ENCODE data around the gene PBX2.
A peak's percentile ranks its signal among the peaks of the same experiment; 100 is the strongest.
"Not testable (repeated sequence)": the region's sequence is repeated elsewhere in the genome, so short reads cannot be mapped to it uniquely, and the experiment has no call there.

Gene PBX2

DNA sequence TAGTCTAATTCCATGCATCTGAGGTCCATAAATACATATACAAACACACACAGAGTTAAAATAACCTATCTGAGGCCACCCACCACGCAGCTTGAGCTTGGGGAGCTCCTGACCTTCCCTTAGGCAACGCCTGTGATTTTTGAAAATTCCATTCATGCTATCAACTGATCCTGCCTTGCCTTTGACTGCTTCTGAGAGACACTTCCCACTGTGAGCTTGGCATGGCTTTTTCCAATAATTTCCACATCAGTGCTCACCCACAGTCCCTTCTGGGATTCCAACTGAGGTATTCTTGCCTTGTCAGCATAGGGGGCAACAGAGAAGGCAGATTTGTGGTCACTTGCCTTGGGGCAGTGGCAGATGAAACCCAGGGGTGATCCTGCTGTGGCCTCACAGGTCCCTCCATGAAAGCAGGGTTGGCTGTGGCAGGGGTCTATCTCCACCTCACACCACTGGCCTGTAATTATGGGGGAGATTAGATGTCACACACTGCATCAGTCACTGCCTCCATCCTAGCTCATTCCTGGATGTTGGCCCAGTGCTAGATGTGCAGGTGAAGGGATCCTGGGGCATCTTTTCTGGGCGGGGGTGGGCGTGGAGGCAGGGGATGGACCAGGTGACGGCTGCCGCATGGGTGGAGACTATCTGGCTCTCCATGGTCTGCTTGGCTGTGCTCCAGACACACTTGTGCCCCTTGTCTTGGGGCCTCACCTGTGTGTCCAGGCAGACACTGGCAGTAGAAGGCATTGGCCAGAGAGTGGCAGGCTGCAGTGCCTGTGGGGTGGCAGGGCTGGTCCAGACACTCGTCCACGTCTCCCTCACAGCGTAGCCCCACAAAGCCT lies 13.6 kb upstream of the PBX2 start:
- DNase-seq (ENCODE audit: low spot score): no peak

DNA sequence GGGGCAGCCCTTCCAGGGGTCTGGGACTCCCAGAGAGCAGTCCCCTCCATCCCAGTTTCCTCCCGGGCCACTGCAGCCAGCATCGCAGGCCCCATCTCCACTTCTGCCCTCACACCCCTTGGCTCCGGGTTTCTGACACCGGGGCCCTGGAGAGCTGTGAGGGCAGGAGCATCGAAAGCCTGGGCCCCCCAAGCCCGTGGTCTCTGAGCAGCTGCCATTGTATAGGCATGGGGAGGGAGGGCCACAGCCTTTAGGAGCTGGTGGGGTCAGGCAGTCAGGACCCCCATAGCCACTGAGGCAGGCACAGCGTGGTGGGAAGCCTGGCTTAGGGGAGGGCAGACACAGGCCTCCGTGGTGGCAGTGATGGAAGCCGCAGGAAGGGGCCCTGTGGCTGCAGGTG lies 12.2 kb upstream of the PBX2 start:
- no peak for DNase-seq (ENCODE audit: low spot score)

DNA sequence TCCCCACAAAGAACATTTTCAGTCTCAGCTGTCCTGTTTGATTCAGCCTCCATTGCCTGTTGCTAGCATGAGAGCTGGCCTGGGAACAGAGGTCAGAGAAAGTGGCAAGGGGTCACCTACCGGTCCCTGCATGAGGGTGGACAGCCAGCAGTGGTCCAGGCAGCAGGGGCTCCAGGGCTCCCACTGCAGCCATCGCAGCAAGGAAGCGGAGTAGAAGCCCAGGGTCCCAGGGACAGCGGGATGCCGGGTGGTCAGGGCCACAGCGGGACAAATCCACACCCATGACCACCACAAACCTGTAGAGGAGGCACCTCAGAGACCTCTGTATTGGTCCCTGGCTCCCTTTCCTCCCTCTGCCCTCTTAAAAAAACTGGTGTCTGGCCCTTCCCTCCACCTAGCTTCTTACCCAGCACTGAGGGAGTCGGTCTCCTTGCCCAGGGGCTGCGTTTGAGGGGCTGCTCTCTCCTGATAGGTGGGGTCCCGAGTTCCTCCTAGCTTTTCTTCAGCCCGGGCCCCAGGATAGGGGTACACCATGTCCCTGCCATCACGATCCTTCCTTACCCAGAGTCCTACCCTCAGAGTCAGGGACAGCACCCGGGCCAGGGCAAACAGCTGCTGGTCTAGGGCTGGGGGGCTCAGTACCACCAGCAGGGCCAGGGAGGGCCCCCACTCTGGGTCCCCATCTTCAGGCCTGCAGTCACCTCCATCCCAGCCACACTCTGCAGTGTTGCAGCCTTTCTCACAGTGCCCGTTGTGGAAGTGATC lies 10.9 kb upstream of the PBX2 start:
- no peak for DNase-seq (ENCODE audit: low spot score)

DNA sequence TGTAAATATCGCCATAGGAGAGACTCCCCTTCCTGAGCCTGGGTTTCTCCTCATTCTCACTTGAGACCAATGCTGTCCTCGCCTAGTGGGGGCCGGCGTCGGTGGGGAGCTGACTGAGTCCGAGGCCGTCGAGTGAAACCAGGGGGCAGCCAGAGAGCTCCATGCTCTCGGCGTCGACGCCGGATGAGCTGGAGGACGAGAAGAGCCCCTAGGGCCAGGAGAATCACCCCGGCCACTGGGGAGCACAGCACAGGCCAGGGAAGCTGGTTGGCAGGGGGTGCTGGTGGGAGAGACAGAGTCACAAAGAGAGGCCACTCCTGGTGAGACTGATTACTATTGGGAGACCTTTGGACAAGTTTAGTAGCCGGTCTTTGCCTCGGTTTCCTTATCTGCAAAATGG lies 8.9 kb upstream of the PBX2 start:
- DNase-seq (ENCODE audit: low spot score): no peak

DNA sequence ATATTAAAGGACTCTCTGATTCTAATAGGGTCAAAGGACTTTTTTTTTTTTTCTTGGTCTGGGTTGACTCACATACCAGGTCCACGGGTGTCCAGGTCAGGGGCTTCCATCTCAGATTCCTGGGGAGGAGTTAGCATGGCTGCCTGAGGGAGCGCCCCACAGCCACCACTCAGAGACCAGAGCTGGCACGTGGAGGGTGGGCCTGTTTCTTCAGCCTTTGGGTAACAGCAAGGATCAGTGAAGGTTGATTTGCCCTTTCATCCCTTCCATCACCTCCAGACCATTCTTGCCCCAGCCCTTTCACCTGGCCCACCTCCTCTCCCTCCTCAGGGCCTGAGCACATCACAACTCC lies 8.3 kb upstream of the PBX2 start:
- no peak for DNase-seq (ENCODE audit: low spot score)

DNA sequence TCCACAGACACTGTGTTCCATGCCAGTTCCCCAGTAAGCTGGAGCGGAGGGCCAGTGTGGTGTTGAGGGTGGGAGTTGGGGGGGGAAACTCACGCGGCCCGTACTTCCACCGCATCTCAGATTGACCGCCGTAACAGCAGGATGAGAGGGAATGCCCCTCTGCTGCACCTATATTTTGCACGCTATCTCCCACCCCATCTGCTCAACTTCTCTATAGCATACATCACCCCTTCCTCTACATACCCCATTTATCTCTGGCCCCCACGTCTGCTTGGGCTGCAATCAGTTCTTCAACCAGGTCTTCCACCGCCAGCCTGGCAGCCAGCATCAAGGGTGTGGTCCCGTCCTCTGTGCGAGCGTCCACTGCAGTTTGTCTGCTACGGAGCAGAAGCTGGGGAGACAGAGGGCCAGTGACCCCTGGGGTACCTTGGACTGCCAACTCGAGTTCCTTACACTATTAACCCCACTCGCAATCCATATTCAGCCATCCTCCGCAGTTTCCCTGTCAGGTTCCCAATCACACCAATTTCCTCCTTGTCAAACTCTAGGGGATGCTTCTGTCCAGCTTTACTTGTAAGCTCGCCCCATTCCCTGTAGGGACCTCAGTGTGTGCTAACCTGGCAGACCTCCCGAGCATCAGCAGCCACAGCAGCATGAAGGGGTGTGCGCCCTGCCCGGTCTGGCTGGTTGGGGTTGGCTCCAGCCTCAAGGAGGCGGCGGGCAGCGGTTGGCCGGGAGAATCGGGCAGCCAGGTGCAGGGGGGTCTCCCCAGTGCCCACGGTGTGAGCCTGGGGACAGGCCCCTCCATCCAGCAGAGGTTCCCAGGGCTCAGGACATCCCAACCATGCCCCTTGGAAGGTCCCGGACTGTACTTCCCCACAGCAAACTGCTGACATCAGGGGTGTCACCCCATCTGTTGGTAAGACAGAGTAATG lies 6.9 kb upstream of the PBX2 start:
- no peak for DNase-seq (ENCODE audit: low spot score)

DNA sequence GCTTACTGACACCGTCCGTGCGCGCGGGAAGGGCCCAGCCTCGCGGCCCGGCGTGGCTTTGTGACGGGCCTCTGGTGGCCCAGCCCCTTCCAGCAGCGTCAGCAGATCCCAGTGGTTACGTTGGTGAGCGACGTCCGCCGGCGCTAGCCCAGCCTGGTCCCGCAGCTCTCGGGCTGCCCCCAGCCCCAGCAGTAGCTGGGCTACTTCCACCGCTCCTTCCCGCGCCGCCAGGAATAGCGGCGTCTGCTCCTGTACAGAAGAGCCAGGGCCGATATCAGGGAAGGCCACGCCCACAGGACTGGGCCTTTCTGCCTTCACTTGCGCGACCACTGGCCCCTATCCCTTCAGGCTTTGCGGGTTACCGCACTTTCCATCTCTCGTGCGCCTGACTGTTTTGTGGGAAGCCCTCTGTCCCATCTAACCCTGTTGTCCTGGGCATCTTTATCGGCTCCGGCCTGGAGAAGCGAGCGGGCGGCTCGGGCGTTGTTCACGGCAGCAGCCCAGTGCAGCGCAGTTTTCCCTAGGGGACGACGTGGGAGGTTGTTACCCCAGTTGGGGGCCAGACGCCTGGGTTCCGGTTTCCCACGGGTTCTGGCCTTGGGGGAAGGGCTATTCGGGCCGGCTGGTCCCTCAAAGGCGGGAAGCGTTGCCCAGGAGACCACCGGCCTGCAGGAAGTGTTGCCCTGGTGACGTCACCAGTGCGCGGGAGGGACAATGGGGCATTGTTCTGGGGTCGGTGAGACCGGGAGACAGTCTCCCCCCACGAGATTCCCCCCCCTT lies 6.1 kb upstream of the PBX2 start:
- peak; percentile 72 for DNase-seq (ENCODE audit: low spot score)

DNA sequence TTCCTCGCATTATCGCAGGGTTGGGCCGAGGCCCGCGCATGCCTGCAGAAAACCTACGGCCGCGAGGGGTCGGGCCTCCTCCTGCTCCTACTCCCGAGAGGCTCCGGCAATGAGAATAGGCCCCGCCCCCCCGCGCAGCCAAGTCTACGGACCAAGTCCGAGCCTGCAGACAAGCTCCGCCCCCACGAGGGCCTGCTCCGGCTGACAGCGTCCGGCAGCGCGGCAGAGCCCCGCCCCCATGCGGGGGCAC lies 5.6 kb upstream of the PBX2 start:
- peak; percentile 96 for DNase-seq (ENCODE audit: low spot score)

DNA sequence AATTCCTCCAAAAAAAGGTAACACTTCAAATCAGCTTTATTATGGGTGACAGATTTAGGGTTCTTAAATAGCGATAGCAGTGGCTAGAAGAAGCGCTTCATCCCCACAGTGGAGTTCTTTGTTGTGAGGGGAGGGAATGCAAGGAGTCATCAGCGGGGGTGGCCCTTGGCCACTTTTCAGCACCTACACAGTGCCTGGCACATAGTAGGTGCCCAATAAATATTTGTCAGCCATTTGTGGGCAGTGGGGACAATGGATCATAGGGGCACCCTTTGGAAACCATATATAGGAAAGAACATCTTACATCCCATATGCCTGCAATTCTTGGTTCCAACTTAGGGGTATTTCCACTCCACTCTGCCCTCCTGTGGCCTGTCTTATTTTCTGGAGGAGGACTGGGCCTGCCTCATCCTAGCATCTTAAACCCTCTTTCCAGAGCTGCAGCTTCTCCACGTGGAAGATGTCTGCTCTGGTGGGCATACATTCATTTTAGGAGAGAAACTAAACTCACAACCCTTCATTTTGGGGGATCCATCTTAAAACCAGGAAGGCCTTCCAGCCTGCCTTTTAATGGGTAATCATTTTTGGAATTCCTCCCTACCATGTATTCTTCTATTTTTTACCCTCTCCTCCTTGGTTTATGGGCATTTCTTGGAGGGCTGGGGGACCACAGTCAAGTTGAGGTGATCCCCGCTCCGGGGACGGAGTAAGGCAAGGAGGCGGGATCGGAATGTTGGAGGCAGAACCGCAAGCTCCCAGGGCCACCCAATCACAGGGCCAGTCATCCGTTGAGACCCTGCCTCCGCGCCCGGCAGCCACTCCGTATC lies 5.0 kb upstream of the PBX2 start:
- no peak for DNase-seq (ENCODE audit: low spot score)

DNA sequence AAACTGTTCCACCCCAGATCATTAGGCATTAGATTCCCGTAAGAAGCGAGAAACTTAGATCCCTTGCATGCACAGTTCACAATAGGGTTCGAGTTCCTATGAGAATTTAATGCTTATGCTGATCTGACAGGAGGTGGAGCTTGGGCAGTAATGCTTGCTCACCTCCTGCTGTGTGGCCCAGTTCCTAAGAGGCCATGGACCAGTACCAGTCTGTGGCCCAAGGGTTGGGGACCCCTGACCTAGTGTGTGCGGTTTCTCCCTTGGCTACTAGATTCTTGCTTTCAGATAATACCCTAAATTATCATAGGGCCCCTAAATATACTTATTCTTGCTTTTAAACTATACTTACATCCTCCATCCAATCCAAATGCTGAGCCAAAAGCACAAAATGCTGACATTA lies 4.4 kb upstream of the PBX2 start:
- no peak for DNase-seq (ENCODE audit: low spot score)

DNA sequence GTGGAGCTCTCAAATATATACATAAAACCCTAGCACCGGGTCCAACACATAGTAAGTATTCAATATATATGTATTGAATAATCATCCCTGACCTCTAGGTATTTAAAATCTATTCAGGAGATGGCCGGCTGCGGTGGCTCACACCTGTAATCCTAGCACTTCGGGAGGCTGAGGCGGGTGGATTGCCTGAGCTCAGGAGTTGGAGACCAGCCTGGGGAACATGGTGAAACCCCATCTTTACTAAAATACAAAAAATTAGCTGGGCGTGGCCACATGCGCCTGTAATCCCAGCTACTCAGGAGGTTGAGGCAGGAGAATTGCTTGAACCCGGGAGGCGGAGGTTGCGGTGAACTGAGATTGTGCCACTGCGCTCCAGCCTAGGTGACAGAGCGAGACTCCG lies 3.1 kb upstream of the PBX2 start:
- DNase-seq (ENCODE audit: low spot score): not testable (repeated sequence)

DNA sequence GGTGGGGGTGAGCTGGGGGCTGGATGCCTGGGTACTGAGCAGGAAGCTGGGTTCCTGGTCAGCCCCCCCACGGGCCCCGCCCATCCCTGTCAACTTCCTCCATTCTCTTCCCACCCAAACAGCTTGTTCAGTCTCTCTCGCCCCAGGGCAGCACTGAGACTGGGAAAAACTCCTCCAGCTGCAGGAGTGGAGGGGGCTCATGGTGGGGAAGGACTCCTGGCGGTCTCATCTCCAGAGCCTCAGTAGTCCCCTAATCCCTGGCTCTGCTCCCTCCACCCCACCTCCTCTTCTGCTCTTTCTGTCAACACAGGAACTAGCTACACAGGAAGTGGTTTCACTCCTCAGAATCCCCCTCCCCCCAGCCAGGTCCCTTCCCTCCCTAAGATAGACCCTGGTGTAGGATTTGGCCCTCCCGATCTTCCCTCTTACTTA lies 2.6 kb upstream of the PBX2 start, which contains the start of gene GPSM3:
Gene GPSM3 (minus strand): TSS at position 36 of the 432 bp plus-strand sequence. CDS start 130 bp downstream, outside the sequence.
- peak; percentile 65 for DNase-seq (ENCODE audit: low spot score)

DNA sequence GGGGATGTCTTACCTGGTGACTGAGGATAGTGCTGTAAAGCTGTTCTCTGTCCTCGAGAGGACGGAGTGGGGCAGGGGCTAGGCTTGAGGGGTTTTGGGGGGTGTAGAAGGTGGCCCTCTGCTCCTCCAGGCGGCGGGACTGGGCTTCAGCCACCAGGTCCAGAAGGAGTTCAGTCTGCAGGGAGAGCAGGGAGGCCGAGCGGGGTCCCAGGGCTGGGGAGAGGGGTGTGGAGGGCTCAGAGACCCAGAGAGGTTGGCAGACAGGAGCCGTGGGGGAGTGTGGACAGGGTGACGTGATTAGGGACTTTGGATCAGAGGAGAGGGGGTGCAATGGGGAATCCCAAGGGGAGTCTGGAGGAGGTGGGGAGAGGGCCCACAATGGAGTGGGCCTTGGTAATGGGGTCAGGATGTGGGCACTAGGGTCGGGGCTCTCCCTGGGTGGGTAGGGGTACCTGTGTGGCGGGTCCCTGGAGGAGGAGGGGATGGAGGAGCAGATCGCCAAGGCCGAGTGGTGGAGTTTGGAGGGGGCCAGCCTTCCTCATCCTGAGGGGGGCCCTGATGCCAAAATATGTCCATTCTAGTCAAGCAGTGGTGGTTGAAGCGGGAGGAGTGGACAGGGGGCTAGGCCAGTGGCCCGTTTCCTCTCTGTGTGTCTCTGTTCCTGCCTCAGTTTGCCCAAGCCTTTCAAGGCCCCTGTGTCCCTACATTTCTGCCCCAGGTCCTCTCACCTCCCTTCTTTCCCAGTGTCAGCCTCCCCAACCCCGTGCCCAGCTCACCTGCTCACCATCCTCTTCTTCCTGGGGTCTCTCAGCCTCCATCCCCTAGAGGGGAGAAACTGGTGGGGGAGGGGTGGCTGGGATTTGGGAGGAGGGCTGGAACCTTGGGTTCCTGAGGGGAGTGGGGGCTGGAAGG lies 1.9 kb upstream of the PBX2 start:
- no peak for DNase-seq (ENCODE audit: low spot score)

DNA sequence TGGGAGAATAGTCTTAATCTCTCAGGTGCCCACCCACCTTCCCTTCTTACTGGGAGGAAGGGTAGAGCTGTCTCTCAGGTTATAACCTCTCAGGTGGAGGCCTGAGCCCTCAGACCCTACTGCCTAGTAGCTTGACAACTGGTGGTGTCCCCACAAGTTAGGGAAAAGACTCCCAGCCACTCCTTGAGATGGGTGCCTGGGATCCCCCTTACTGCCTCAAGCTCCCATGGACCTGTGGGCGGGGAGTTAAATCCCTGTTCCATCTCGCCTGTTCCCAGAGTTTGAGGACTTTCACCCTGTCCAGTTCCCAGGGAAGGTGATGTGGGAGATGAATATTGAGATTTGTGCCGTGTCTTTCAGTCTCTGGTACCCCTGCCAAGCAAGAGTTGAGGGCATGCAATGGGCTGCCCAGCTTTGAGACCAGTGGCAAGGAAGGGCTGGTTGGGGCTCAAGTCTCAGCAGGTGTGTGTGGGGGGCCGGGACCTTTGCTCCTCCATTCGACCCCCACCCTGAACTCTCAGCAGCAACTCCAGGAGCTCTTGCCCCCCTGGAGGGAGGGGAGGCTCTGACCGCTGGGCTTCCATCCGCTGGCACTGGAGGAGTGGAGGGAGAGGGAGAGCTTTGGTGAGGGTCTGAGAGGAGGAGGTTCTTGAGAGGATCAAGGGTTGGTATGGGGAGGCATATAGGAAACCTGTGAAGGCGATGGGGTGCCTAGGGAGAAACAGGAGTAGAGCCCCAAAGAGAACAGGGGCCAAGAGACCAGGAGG lies 1.1 kb upstream of the PBX2 start:
- DNase-seq (ENCODE audit: low spot score): no peak

DNA sequence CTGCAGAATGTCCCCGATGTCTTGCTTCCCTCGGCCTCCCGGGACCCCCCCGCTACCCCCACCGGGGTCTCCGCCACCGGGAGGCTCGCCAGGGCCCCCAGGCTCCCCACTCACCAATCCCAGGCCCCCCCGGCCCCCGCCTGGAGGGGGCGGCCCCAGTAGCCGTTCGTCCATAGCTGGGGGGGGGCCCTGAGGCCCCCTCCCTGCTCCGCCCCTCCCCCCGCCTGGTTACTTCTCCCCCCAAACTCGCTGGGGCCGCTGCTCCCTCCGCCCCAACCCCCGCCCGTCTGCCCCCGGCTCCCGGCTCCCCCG lies 304 bp downstream of the PBX2 start:
- no peak for DNase-seq (ENCODE audit: low spot score)

DNA sequence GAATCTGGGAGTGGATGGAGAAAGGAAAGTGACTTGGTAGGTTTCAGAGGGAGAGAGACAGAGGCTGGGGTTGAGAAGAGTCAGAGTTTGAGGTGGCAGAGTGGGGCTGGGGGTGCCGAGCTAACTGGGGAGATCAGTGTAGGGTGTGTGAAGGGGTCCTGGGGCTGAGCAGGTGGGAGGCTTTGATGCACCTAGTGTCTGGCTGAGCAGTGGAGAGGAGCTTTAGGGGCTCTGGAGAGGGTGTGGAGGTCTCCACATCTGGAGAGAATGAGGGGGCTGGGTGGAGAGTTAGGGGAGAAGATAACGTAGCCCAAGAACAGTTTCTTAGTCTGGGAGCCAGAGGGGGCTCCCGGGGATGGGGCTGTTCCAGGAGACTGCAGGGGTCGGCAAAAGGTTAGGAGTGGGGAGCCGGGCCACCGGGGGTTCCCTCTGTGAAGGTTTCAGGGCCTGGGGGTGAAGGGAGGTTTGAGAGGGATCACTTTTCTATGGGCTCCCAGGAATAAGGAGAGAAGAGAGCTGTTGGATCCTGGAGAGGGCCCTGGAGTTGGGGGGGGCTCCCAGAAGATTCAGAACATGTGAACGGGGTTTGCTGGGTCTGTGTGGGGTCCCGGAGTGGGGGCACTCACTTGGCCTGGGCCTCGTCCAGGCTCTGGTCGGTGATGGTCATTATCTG lies 797 bp downstream of the PBX2 start:
- no peak for DNase-seq (ENCODE audit: low spot score)

DNA sequence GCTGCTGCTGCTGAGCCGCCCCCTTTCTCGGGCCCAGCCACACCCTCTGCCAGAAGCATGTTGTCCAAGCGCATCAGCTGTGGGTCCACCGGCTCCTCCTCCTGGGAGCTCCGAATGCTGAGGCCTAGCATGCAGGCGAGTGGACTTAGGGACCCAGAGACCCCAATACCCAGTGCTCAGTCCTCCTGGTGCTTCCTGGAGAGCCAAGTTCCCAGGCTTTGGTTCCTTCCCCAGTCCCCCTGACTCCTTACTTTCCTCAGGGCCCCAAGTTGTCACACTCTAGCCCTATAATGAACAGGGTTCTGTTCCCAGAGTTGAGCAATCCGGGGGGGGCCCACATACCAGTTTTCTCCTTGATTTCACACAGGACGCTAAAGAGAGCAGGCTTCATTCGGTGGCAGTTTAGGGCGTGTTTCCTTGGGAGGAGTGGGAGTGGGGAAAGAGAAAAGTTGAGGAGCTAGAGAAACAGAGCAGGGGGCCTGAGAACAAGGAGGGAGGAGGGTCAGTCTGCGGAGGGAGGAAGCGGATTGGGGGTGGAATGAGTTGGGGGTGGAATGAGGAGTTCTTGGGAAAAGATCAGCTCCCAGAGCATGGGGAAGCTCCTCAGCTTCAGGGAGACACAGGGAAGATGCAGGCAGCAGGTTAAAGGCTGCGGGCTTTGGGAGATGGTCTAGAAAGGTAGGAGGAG lies 1.5 kb downstream of the PBX2 start:
- DNase-seq (ENCODE audit: low spot score): no peak

Measured in germinal center (tissue), 1 donor.